ENCODE results near the gene SWT1.

DNA sequence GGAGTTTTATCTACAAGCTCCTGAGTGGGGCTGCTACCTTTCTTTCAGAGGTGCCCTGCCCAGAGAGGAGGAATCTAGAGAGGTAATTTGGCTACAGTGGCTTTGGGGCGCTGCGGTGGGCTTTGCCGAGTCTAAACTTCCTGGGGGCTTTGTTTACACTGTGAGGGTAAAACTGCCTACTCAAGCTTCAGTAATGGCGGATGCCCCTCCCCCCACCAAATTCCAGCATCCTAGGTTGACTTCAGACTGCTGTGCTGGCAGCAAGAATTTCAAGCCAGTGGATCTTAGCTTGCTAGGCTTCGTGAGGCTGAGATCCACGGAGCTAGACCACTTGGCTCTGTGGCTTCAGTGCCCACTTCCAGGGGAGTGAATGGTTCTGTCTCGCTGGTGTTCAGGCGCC, 43.9 kb downstream of the SWT1 start:
- TF ChIP-seq POLR2AphosphoS5 (IDR thresholded peaks at IDR 0.05; ENCODE audit: low read depth, low read length): no peak
- no peak for TF ChIP-seq TAF1 (IDR thresholded peaks at IDR 0.05; ENCODE audit: borderline replicate concordance, insufficient read depth, low read length)
- TF ChIP-seq, protein P1, sequence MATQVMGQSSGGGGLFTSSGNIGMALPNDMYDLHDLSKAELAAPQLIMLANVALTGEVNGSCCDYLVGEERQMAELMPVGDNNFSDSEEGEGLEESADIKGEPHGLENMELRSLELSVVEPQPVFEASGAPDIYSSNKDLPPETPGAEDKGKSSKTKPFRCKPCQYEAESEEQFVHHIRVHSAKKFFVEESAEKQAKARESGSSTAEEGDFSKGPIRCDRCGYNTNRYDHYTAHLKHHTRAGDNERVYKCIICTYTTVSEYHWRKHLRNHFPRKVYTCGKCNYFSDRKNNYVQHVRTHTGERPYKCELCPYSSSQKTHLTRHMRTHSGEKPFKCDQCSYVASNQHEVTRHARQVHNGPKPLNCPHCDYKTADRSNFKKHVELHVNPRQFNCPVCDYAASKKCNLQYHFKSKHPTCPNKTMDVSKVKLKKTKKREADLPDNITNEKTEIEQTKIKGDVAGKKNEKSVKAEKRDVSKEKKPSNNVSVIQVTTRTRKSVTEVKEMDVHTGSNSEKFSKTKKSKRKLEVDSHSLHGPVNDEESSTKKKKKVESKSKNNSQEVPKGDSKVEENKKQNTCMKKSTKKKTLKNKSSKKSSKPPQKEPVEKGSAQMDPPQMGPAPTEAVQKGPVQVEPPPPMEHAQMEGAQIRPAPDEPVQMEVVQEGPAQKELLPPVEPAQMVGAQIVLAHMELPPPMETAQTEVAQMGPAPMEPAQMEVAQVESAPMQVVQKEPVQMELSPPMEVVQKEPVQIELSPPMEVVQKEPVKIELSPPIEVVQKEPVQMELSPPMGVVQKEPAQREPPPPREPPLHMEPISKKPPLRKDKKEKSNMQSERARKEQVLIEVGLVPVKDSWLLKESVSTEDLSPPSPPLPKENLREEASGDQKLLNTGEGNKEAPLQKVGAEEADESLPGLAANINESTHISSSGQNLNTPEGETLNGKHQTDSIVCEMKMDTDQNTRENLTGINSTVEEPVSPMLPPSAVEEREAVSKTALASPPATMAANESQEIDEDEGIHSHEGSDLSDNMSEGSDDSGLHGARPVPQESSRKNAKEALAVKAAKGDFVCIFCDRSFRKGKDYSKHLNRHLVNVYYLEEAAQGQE (IDR thresholded peaks at IDR 0.05; ENCODE audit: insufficient read depth in 1 of 2, low read depth in 2 of 2, low read length in 2 of 2): no peak
- TF ChIP-seq SIN3A (IDR thresholded peaks at IDR 0.05; ENCODE audit: borderline replicate concordance, insufficient read depth, low read length): no peak

Measured in PFSK-1 (cell line).